Measurements from ENCODE around the gene ACOX3. TPM values are rescaled to one million over a fixed set of nuclear protein-coding genes. Genes with fewer than 3 reads are reported as not detected.

ACOX3 gene
- total RNA-seq, 4 donors from 2014 or later = 19.0 to 32.9 (median 22.1) TPM

- Histone ChIP-seq H3K27ac (no peak overlapping the region), H3K4me3 (no peak overlapping the region), H3K4me1 (peaks cover 12 to 14% of the 10 kb centered on the region in 2 donors), H3K36me3 (no peaks in the 10 kb centered on the region), H3K27me3 (no peaks in the 10 kb centered on the region), H3K9me3 (no peaks in the 10 kb centered on the region)
- ATAC-seq (no peak), DNase-seq (no peak)
- no peak for TF ChIP-seq POLR2A (IDR thresholded peaks at IDR 0.05)
- no peak for TF ChIP-seq CTCF (IDR thresholded peaks at IDR 0.05 in 4 of 5, conservative IDR thresholded peaks at IDR 0.05 in 1 of 5)
- intact Hi-C loops (cut with DNase I; ENCODE audit: low total_unique reads) = no loop called here
- in situ Hi-C loops (cut with MboI; ENCODE audit: low sequenced_read_pairs in 4 of 4) = loop anchor here in 1 of 4 donors (10.0 kb wide), 1 partner anchor 70 kb away; no protein-coding TSS in a partner anchor
Observed at GRCh38 chr4:8324640-8325239, 115.8 kb downstream of the ACOX3 start.

- no peaks in the 10 kb centered on the region for H3K36me3 ChIP-seq
- TF ChIP-seq POLR2A (IDR thresholded peaks at IDR 0.05) (no peak), CTCF (IDR thresholded peaks at IDR 0.05 in 4 of 5, conservative IDR thresholded peaks at IDR 0.05 in 1 of 5) (no peak)
- no peaks in the 10 kb centered on the region for H3K9me3 ChIP-seq
- H3K4me3 ChIP-seq = no peak overlapping the region
- in situ Hi-C loops (cut with MboI; ENCODE audit: low sequenced_read_pairs in 4 of 4) = loop anchor here in 1 of 4 donors (10.0 kb wide), 1 partner anchor 71 kb away; no protein-coding TSS in a partner anchor
- no peaks in the 10 kb centered on the region for H3K27me3 ChIP-seq
- intact Hi-C loops (cut with DNase I; ENCODE audit: low total_unique reads) = no loop called here
- peaks cover 16 to 17% of the 10 kb centered on the region in 2 donors for H3K4me1 ChIP-seq
- ATAC-seq = no peak
- DNase-seq = no peak
- H3K27ac ChIP-seq = no peak overlapping the region
Observed at GRCh38 chr4:8323947-8324555, 116.5 kb downstream of the ACOX3 start.

GRCh38 chr4:8322794-8323704 lies 117.5 kb downstream of the ACOX3 start:
- in situ Hi-C loops (cut with MboI; ENCODE audit: low sequenced_read_pairs in 4 of 4) (loop anchor here in 1 of 4 donors (10.0 kb wide), 1 partner anchor 72 kb away; no protein-coding TSS in a partner anchor), intact Hi-C loops (cut with DNase I; ENCODE audit: low total_unique reads) (no loop called here)
- Histone ChIP-seq H3K27me3 (no peaks in the 10 kb centered on the region), H3K27ac (no peak overlapping the region), H3K4me1 (peaks cover 16 to 17% of the 10 kb centered on the region in 2 donors), H3K36me3 (no peaks in the 10 kb centered on the region), H3K4me3 (no peak overlapping the region), H3K9me3 (no peaks in the 10 kb centered on the region)
- DNase-seq (no peak), ATAC-seq (no peak)
- no peak for TF ChIP-seq CTCF (IDR thresholded peaks at IDR 0.05 in 4 of 5, conservative IDR thresholded peaks at IDR 0.05 in 1 of 5)

- Histone ChIP-seq H3K4me3 (no peak overlapping the region), H3K27me3 (no peaks in the 10 kb centered on the region), H3K9me3 (no peaks in the 10 kb centered on the region), H3K27ac (no peak overlapping the region), H3K36me3 (no peaks in the 10 kb centered on the region), H3K4me1 (peaks cover 16 to 17% of the 10 kb centered on the region in 2 donors)
- intact Hi-C loops (cut with DNase I; ENCODE audit: low total_unique reads) = no loop called here
- no peak for ATAC-seq
- in situ Hi-C loops (cut with MboI; ENCODE audit: low sequenced_read_pairs in 4 of 4) = loop anchor here in 1 of 4 donors (10.0 kb wide), 1 partner anchor 73 kb away; no protein-coding TSS in a partner anchor
- no peak for DNase-seq
- TF ChIP-seq CTCF (IDR thresholded peaks at IDR 0.05 in 4 of 5, conservative IDR thresholded peaks at IDR 0.05 in 1 of 5) (no peak), POLR2A (IDR thresholded peaks at IDR 0.05) (no peak)
Observed at GRCh38 chr4:8321771-8322170, 118.8 kb downstream of the ACOX3 start.
